Upper lobe of right lung (tissue), 1 donor: ENCODE results near the gene KRT35. TPM values are rescaled to one million over a fixed set of nuclear protein-coding genes. Genes with fewer than 3 reads are reported as not detected.

Experiments used
- ATAC-seq: fragments of 200-7000 bp; cut with Tn5 transposase; one replicate; pipeline ENCODE4 v1.9.1; 2020; ENCODE audit warnings: mild to moderate bottlenecking, moderate library complexity
- DNase-seq: peaks from one replicate; pipeline ENCODE4 v3.0.0-alpha.2; 2020
- H3K27ac ChIP-seq: fragments of 200-600 bp; one replicate; pipeline ENCODE4 v1.8.0; 2022
- H3K27me3 ChIP-seq: fragments of 200-600 bp; one replicate; pipeline ENCODE4 v1.8.0; 2022; ENCODE audit warnings: mild to moderate bottlenecking
- H3K36me3 ChIP-seq: fragments of 200-600 bp; one replicate; pipeline ENCODE4 v1.8.0; 2022
- H3K4me1 ChIP-seq: fragments of 200-600 bp; one replicate; pipeline ENCODE4 v1.8.0; 2022
- H3K4me3 ChIP-seq: fragments of 200-600 bp; one replicate; pipeline ENCODE4 v1.8.0; 2022; ENCODE audit warnings: mild to moderate bottlenecking
- H3K9me3 ChIP-seq: fragments of 200-600 bp; one replicate; pipeline ENCODE4 v1.8.0; 2022
- CTCF ChIP-seq: fragments of 200-600 bp; IDR thresholded peaks from one replicate; pipeline ENCODE4 v1.8.0; 2022; ENCODE audit warnings: antibody characterized with exemption
- intact Hi-C: fragments of 100-400 bp; cut with DNase I; formaldehyde crosslinking; loops from one replicate; pipeline ENCODE4 v1.11.0; 2022
- total RNA-seq: library from RNA; stranded (reverse); fragmentation: NEBNext Ultra II Directional; extraction: Animal tissue kit (Norgen Biotek cat#: 25700); gene quantifications from one replicate; pipeline ENCODE4 v1.2.1, GENCODE V29; 2021
- donor health status: DM: no; HTN: yes; CAD: no; lungs with severe emphysema.

Gene KRT35
- total RNA-seq, 1 donor from 2014 or later = not detected

- intact Hi-C loops = no loop called here
- no peaks in the 10 kb centered on the region for H3K36me3 ChIP-seq
- H3K4me1 ChIP-seq = peaks cover 4% of the 10 kb centered on the region
- H3K27ac ChIP-seq = no peak overlapping the region
- H3K9me3 ChIP-seq = no peaks in the 10 kb centered on the region
- no peak overlapping the region for H3K4me3 ChIP-seq
- ATAC-seq (no peak), DNase-seq (no peak)
- H3K27me3 ChIP-seq = peaks cover 31% of the 10 kb centered on the region
- no peak for TF ChIP-seq CTCF
These were observed 43.3 kb upstream of the KRT35 start for GRCh38 chr17:41524261-41524660.

DNA sequence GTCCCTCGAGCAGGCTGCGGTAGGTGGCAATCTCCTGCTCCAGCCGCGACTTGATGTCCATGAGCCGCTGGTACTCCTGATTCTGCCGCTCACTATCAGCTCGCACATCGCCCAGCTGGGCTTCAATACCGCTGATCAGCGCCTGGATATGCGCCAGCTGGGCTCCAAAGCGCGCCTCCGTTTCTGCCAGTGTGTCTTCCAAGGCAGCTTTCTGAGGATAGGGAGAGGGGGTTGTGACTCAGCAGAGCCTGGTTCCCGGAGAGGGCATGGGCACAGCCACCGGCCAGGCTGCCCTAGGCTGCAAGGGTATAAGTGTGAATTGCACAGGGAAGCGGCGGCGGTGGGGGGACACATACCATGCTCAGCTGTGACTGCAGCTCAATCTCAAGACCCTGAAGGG is 42.8 kb upstream of the KRT35 start:
- Histone ChIP-seq H3K4me1 (peaks cover 4% of the 10 kb centered on the region), H3K4me3 (peak overlapping the region; percentile 16), H3K36me3 (no peaks in the 10 kb centered on the region), H3K9me3 (no peaks in the 10 kb centered on the region), H3K27ac (no peak overlapping the region), H3K27me3 (peaks cover 26% of the 10 kb centered on the region)
- intact Hi-C loops = no loop called here
- DNase-seq (no peak), ATAC-seq (no peak)
- TF ChIP-seq CTCF = no peak

DNA sequence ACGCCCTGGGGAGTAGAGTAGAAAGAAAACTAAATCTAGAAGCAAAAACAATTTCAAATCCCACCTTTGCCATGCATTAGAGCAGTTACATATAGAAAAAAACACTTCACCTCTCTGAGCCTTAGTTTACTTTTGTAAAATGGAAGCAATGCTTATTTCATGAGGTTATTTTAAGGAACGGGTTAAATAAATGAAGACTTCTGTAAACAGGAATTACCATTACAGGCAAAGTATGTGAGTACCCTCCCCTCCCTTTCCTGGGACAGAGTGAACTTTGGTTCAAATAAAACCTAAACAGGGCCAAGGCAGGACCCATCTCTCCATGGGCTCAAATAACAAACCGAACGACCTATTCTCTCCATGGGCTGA is 42.3 kb upstream of the KRT35 start:
- H3K36me3 ChIP-seq = no peaks in the 10 kb centered on the region
- intact Hi-C loops = no loop called here
- DNase-seq (no peak), ATAC-seq (no peak)
- no peaks in the 10 kb centered on the region for H3K9me3 ChIP-seq
- peaks cover 20% of the 10 kb centered on the region for H3K27me3 ChIP-seq
- no peak for TF ChIP-seq CTCF
- no peak overlapping the region for H3K4me3 ChIP-seq
- peaks cover 3% of the 10 kb centered on the region for H3K4me1 ChIP-seq
- no peak overlapping the region for H3K27ac ChIP-seq

GRCh38 chr17:41522301-41523224 is 41.6 kb upstream of the KRT35 start:
- Histone ChIP-seq H3K4me1 (no peaks in the 10 kb centered on the region), H3K27me3 (peaks cover 14% of the 10 kb centered on the region), H3K9me3 (no peaks in the 10 kb centered on the region), H3K36me3 (no peaks in the 10 kb centered on the region), H3K4me3 (no peak overlapping the region), H3K27ac (peak overlapping the region; percentile 42)
- peak; percentile 3 for ATAC-seq
- intact Hi-C loops = no loop called here
- no peak for DNase-seq
- no peak for TF ChIP-seq CTCF

GRCh38 chr17:41521574-41522261 is 40.8 kb upstream of the KRT35 start:
- H3K36me3 ChIP-seq = no peaks in the 10 kb centered on the region
- DNase-seq (peak; percentile 90), ATAC-seq (peak; percentile 86)
- H3K27ac ChIP-seq = peak overlapping the region; percentile 51
- intact Hi-C loops = no loop called here
- H3K9me3 ChIP-seq = no peaks in the 10 kb centered on the region
- H3K4me1 ChIP-seq = no peaks in the 10 kb centered on the region
- TF ChIP-seq CTCF = no peak
- H3K4me3 ChIP-seq = no peak overlapping the region
- H3K27me3 ChIP-seq = peaks cover 12% of the 10 kb centered on the region
